ENCODE measurements around the gene SLC5A2.
"Not testable (repeated sequence)": the region's sequence is repeated elsewhere in the genome, so short reads cannot be mapped to it uniquely, and the experiment has no call there.

SLC5A2 gene

GRCh38 chr16:31529108-31529936 is 46.4 kb downstream of the SLC5A2 start:
- DNase-seq (ENCODE audit: low spot score): no peak

DNA sequence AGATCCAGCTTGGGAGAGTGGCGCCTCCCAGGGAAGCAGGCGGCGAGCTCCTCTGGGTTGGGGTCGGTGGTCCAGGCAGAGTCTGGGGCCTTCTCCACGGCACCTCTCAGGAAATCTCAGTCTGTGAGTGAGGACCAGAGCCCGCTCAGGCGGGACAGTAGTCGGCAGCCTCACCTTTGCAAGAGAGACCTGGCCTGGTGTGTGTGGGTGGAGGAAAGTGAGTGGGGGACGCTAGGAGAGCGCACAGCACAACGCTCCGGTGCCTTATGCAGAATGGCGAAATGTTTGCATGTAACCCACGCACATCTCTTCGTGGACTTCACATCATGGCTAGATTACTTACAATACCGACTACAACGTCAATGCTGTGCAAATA is 47.0 kb downstream of the SLC5A2 start:
- DNase-seq (ENCODE audit: low spot score): no peak

GRCh38 chr16:31530405-31530804 is 47.5 kb downstream of the SLC5A2 start:
- no peak for DNase-seq (ENCODE audit: low spot score)

- no peak for DNase-seq (ENCODE audit: low spot score)
Measured at GRCh38 chr16:31531096-31531495, 48.2 kb downstream of the SLC5A2 start.

GRCh38 chr16:31532120-31532519 is 49.2 kb downstream of the SLC5A2 start:
- no peak for DNase-seq (ENCODE audit: low spot score)

DNA sequence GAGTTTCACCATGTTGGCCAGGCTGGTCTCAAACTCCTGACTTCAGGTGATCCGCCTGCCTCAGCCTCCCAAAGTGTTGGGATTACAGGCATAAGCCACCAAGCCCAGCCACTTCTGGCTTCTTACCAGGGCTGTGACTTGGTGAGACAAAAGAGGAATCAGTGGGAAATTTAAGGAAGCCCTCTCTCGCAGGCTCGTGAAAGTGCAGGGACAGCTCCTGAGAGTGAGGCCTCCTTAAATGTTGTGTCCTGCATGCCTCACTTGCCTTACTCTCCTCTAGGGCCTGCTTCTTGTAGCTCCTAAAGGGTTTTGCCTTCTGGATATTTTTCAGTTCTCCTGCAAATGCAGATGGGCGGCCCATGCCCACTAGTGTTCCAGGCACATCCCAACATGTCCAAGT is 50.0 kb downstream of the SLC5A2 start:
- DNase-seq (ENCODE audit: low spot score): no peak

GRCh38 chr16:31535737-31536136 is 52.8 kb downstream of the SLC5A2 start:
- no peak for DNase-seq (ENCODE audit: low spot score)

DNA sequence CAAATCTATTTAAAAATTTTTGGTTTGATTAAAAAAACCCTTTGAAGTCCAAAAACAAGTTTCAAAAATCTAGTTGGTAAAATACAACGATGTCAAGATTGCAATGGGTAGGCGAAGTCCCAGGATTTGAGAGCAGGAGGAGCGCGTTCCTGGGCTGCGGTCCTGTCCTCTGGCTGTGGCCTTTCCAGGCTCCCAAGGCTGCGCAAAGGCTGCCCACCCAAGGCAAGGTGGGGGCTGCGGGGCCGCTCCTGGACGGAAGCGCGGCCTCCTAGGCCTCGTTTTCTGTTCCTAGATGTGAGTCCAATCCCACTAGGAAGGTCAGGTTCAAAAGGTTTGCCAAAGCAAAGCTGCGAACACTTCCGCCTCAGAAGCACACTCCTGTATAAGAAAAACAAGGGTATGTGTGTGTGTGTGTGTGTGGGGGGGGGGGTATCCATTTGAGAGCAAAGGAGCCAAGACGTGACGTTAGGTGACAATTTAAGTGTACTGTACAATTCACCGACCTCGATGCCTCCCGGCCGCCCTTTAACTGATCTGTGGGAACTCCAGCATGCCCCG is 54.0 kb downstream of the SLC5A2 start:
- no peak for DNase-seq (ENCODE audit: low spot score)

DNA sequence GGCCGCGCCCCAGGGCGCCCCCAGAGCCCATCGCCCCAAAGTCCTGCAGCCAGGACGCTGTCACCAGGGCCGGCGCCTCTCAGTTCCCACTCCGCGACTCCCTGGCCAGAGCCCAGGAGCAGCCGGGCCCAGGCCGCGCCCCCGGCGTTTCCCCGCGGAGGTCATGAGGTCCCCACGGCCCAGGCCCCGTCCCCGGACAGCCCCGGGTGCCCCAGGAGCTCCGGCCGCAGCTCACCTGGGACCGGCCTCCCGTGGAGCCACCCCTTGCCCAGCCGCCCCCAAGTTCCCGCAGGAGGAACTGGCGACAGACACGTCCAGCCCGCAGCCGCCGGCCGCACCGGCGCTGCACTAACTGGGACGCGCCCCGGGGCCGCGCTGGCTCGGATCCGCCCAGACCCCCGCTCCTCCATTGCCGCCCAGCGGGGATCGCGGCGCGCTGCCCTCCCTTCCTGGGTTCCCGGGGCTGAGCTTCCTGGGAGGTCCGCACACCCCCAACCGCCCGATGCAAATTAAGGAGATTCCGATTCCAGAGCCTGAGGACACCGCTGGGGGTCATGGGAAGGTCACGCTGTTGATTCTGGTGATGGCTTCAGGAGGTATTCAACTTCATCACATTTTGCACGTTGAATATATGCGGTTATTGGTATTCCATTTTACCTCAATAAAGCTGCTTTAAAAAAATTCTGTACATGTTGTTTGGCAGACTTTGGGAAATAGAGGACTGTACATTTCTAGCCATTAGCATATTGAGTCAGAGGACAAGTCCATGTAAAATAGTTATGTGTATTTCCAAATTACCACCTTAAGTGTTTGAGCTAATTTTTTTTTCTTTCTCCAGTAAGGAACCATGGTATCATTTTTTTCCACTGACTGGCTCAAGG is 54.7 kb downstream of the SLC5A2 start:
- DNase-seq (ENCODE audit: low spot score): no peak

- not testable (repeated sequence) for DNase-seq (ENCODE audit: low spot score)
Measured at GRCh38 chr16:31538243-31538598, 55.3 kb downstream of the SLC5A2 start.

GRCh38 chr16:31539762-31540161 is 56.8 kb downstream of the SLC5A2 start:
- not testable (repeated sequence) for DNase-seq (ENCODE audit: low spot score)

Measured in LoVo (cell line).